Mucosa of descending colon (tissue), 3 donors: ENCODE results near the gene PER1. TPM values are rescaled to one million over a fixed set of nuclear protein-coding genes. Genes with fewer than 3 reads are reported as not detected.
A peak's percentile ranks its signal among the peaks of the same experiment; 100 is the strongest.

Experiments
- ATAC-seq: fragments of 200-7000 bp; cut with Tn5 transposase; one replicate; pipeline ENCODE4 v1.9.1; 2020; ENCODE audit warnings: mild to moderate bottlenecking, moderate library complexity
- DNase-seq, 3 donors: peaks; one replicate each; pipeline ENCODE4 v3.0.0-alpha.2; 2020
- H3K36me3 ChIP-seq: fragments of 200-600 bp; one replicate; pipeline ENCODE4 v1.8.0; 2021; ENCODE audit warnings: low read depth, mild to moderate bottlenecking
- H3K4me1 ChIP-seq: fragments of 200-600 bp; one replicate; pipeline ENCODE4 v1.8.0; 2021; ENCODE audit warnings: low read depth, mild to moderate bottlenecking
- H3K4me3 ChIP-seq: fragments of 200-600 bp; one replicate; pipeline ENCODE4 v1.8.0; 2021; ENCODE audit warnings: mild to moderate bottlenecking
- H3K9me3 ChIP-seq: fragments of 200-600 bp; one replicate; pipeline ENCODE4 v1.8.0; 2021; ENCODE audit warnings: mild to moderate bottlenecking
- CTCF ChIP-seq: fragments of 200-600 bp; IDR thresholded peaks from one replicate; pipeline ENCODE4 v1.8.0; 2022; ENCODE audit warnings: antibody characterized with exemption, mild to moderate bottlenecking
- intact Hi-C, 2 donors: fragments of 100-400 bp; cut with DNase I in 1 of 2; cut with micrococcal nuclease in 1 of 2; formaldehyde crosslinking; loops; one replicate each; pipeline versions ENCODE4 v1.11.0 to v1.11.1; 2022; cut with DNase I, micrococcal nuclease
- long read RNA-seq, 2 donors: library from polyadenylated mRNA; unstranded; transcript quantifications; one replicate each; pipeline ENCODE4 v2.0.0, GENCODE V29; 2019 to 2021
- total RNA-seq, 3 donors: library from RNA; stranded (reverse); fragmentation: NEBNext Ultra II Directional in 2 of 3; extraction: Animal tissue kit (Norgen Biotek cat#: 25700) in 2 of 3; gene quantifications; one replicate each; pipeline versions ENCODE4 v1.2.1 to v1.2.4, GENCODE V29; 2021 to 2023
- donor health status: DM: no; HTN: no; CAD: no; lungs with moderate emphysema.
- donor health status: DM: no; HTN: no; CAD: no.
- donor health status: DM: no; HTN: yes; CAD: no.

The PER1 gene
- total RNA-seq: 100 to 1,000 TPM in 1 of 3 donors, 10 to 100 TPM in 2; 14.9 to 185 (median 84.0) TPM
- long read RNA-seq, donor 1, partial matches to known transcripts: 44 of 63 reads
- long read RNA-seq, donor 1, other reads (novel, unspliced or antisense): 16 of 63 reads
- long read RNA-seq, donor 2, partial matches to known transcripts: 1 of 7 reads
- long read RNA-seq, donor 2, other reads (novel, unspliced or antisense): 4 of 7 reads

GRCh38 chr17:8152112-8152775 is at the start of gene PER1:
Gene PER1 (minus strand): TSS chr17:8152404. CDS start chr17:8150706, 1,698 bp downstream.
- intact Hi-C loops: no loop called here
- H3K4me1 ChIP-seq: peaks cover 41% of the 10 kb centered on the region
- ATAC-seq: peak; percentile 49
- H3K4me3 ChIP-seq: peak within 1 kb of the TSS; percentile 25
- no peaks in the 10 kb centered on the region for H3K9me3 ChIP-seq
- H3K36me3 ChIP-seq: peaks cover 24% of the 10 kb centered on the region
- no peak for TF ChIP-seq CTCF
- DNase-seq: peak; percentile 94 to 97 (median 97)

- ATAC-seq: peak; percentile 57
- no peak overlapping the region for H3K4me3 ChIP-seq
- DNase-seq: peak; percentile 56 to 90 (median 58)
- H3K9me3 ChIP-seq: no peaks in the 10 kb centered on the region
- peaks cover 42% of the 10 kb centered on the region for H3K4me1 ChIP-seq
- intact Hi-C loops: no loop called here
- TF ChIP-seq CTCF: no peak
- H3K36me3 ChIP-seq: peaks cover 10% of the 10 kb centered on the region
Observed at GRCh38 chr17:8192070-8192815, 40.0 kb upstream of the PER1 start.

- H3K4me3 ChIP-seq: no peak overlapping the region
- no peak for TF ChIP-seq CTCF
- peaks cover 10% of the 10 kb centered on the region for H3K36me3 ChIP-seq
- intact Hi-C loops: no loop called here
- H3K9me3 ChIP-seq: no peaks in the 10 kb centered on the region
- ATAC-seq (no peak), DNase-seq (peak in 1 of 3 donors; percentile 34)
- peaks cover 46% of the 10 kb centered on the region for H3K4me1 ChIP-seq
Observed at GRCh38 chr17:8190506-8190905, 38.3 kb upstream of the PER1 start.

- no peaks in the 10 kb centered on the region for H3K9me3 ChIP-seq
- H3K36me3 ChIP-seq: peaks cover 10% of the 10 kb centered on the region
- peak; percentile 94 to 99 (median 97) for DNase-seq
- no peak for TF ChIP-seq CTCF
- H3K4me1 ChIP-seq: peaks cover 46% of the 10 kb centered on the region
- ATAC-seq: peak; percentile 75
- intact Hi-C loops: no loop called here
- peak within 1 kb of the TSS; percentile 71 for H3K4me3 ChIP-seq
Observed at GRCh38 chr17:8189711-8190477, 37.7 kb upstream of the PER1 start, which contains the start of gene BORCS6. Gene BORCS6 (minus strand): TSS chr17:8190180. CDS start chr17:8190140, 40 bp downstream.

GRCh38 chr17:8189041-8189710 is 37.0 kb upstream of the PER1 start:
- Histone ChIP-seq H3K4me3 (peak overlapping the region; percentile 71), H3K4me1 (peaks cover 46% of the 10 kb centered on the region), H3K36me3 (peaks cover 10% of the 10 kb centered on the region), H3K9me3 (no peaks in the 10 kb centered on the region)
- ATAC-seq (peak; percentile 1), DNase-seq (peak; percentile 54 to 78 (median 72))
- TF ChIP-seq CTCF: no peak
- intact Hi-C loops: no loop called here
